CD4-positive, alpha-beta T cell treated with Interleukin-12 subunit alpha and Interleukin-12 subunit beta, for 1 hour (primary cell): ENCODE results near the gene TAS2R1.
"Not testable (repeated sequence)": the region's sequence is repeated elsewhere in the genome, so short reads cannot be mapped to it uniquely, and the experiment has no call there.

Experiments used
- DNase-seq: peaks from one replicate; pipeline ENCODE4 v3.0.0-alpha.2; 2020

The TAS2R1 gene

GRCh38 chr5:9621379-9621903 lies 8.7 kb downstream of the TAS2R1 start:
- no peak for DNase-seq

DNA sequence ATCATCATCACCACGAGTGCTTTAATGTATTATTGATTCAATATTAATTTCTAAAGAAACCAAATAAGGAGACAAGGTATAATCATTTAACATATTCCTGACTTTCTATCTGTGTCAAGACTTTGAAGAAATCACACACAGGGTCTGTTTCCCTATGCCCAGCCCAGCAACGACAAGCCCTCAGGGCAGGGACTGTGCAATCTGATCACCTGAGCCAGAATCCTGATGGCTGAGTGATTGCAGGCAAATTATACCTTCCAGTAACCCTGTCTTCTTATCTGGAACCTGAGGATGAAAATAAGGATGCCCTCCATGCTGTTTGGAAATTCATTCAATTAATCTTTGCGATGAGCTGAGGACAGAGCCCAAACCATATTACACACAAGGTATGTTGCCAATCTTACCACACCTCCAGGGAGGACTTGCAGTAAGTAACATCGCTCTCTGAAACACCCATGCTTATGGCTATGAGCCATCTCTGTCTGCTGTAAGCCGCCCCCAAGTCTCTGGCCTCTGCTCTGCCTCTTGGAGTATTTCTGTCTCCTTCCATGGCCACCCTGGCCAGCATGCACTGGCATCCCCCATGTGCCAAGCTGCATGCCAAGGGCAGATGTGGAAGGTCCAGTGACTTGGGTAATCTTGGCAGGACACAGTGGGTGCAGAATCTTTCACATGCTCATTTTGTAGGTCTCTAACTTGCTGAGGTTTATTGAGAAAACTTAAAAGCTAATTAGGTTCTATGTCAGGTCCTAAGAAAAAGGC lies 10.6 kb downstream of the TAS2R1 start:
- DNase-seq: no peak

DNA sequence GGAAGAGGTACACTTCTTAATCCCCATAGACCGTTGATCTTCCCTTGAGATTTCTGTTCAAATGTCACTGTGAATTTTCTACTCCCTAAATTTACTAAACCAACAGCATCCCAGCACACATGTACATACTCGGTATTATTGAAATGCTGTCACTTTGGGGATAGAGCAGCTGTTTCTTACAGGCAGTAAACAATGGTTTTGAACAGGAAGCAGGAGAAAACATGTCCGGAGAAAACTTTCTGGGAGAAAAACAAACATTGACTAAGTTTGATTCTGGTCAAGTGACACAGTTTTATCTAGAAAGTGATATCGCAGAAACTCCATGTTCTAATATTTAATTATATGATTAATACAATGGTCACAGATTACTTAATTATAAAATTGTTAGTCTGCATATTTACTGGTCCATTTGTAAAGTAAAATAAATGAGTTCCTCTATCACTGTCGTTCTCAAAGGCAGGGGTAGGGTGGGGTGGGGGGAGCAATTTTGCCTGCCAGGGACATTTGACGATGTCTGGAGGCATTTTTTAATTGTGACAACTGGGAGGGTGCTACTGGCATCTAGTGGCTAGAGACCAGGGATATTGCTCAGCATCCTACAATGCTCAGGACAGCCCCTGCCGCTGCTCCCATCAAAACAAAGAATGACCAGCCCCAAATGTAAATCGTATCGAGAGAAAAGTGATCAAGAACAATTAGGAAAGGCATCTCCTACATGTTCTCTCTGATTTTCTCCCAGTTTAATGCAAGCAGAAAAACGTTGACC lies 12.2 kb downstream of the TAS2R1 start:
- DNase-seq: no peak

DNA sequence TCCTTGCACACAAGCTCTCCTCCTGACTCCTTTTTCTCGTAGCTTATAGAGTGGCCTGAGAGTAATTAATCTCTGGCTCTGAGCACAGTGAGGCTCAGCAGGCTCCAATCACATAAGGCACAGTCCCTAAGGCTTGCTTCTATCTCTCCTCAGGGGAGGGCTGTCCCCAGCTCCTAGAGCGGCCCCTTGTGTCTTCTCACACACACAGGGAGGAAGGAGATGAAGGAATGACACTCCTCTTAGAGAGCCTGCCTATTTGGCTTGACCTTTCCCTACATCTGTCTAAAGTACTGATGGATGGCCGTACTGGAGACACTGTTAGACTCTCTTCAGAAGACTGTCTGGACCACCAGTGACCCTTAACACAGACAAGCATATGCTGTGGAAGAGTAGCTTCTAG lies 12.9 kb downstream of the TAS2R1 start:
- no peak for DNase-seq

GRCh38 chr5:9615331-9615730 lies 14.8 kb downstream of the TAS2R1 start:
- DNase-seq: no peak

DNA sequence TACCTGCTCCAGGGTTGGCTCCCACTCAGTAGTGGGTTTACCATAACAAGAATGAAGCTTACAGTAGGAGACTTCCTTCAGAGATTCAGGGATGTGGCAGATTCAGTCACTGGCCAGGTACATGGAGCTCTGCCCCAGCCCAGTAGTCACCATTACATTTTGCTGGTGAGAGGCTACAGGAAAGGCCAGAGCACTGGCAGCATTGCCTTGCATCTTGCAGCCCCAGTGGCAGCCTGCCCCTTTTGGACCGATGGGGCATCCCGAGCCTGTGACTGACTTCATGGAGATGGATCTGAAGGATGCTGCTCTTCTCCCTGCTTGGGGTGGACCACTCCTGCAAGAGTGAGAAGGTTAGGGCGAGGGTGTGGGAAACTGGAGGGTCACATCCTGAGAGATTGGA lies 16.8 kb downstream of the TAS2R1 start:
- DNase-seq: no peak

GRCh38 chr5:9610969-9611368 lies 19.2 kb downstream of the TAS2R1 start:
- no peak for DNase-seq

DNA sequence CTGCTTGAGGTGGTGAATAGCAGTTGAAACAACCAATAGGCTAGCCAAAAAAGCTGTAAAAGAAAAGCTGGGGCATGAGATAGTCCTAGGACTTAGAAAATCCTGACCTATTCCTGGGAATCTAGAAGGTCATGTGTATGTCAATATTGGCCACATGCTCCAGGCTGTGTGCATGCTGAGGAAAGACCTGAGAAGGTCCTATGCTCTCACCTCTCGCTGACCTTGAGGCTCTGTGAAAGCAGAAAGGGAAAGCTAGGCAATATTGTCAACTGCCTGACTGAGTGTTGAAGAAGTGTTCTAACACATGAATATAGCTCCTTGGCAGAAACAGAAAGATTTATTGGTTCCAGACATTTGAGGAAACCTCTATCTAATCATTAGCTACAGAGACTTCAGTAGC lies 19.8 kb downstream of the TAS2R1 start:
- no peak for DNase-seq

DNA sequence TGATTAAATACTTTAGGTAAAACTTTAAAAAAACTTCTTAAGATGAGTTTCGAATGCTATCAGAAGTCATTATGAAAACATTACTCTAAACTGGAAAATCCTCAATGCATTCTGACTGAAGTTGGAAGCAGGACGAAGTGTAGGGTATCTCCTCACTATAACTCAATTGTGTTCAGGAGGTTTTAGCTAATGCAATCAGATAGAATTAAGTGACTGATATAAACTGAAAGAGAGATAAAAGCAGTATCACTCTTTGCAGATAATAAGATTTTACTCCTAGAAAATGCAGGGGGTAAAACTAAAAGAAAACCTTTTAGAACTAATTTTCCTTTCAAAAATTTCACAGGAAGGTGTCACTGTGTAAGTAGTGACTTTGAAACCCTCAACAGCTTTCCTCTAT lies 22.1 kb downstream of the TAS2R1 start:
- no peak for DNase-seq

DNA sequence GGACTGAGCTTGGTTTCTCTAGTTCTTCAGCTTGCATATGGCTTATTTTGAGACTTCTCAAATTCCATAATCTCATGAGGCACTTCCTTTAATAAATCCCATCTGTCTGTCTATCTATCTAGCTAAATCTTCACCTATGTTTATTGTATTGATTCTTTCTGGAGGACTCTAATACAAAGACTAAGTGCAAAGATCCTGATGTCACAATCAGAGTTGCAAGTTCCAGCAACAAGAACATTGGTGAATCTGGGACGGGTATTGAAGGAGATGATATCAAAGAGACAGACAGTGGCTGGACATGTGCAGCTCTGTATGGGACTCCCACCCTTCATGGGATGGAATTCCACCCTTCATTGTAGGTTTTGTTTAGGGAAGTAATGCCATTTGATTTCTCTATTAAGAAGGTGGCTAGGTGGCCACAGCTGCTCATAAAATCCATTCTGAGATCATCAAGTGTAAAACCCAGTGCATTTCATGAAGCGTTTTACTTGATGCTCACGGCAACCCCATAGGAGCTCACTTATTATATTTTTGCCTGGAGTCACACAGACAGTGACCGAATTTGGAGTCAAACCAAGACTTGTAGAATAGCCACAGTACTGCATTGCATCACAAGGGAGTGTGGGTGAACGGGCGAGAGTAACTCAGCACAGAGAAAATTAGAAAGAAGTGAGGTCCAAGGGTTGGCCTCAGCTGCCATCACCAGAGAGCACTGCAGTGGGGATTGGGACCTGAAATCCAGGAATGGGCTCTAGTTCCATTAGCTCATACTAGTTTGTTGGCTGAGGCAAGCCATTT lies 24.9 kb downstream of the TAS2R1 start:
- DNase-seq: no peak

DNA sequence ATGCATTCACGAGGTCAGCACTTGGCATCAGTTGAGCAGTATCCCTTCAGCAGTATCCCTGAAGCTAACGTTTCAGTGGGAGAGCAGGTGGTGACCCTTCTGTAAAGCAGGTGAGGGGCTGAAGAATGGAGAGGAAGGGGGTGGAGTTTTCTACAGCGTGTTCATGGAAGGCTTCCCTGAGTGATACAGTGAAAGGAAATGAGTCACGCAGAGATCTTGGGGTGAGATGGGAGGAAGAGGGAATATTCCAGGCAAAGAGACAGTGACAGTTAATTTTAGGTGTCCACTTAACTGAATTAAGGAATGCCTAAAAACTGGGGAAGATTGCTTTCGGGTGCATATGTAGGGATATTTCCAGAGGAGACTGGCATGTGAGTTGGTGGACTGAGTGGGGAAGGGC lies 25.7 kb downstream of the TAS2R1 start:
- DNase-seq: no peak

- no peak for DNase-seq
Measured at GRCh38 chr5:9601055-9601739, 29.0 kb downstream of the TAS2R1 start.

DNA sequence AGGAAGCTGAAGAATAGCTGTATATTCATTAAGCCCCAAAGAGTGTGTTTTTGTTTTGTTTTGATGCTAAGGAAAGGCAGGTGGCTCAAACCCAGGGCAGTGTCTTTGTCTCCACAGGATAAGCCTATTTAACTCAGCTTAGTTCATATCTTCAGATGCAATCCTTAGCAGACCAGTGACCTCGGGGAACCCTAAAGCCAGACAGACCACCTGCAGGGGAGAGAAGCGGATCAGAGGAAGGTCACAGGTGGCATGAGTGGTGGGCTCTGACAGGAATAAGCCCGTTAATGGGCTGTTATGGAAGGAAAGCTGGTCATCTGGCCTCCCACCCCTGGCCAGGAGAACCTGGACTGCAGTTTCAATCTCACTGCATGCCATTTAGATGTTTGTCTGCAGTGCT lies 30.8 kb downstream of the TAS2R1 start:
- DNase-seq: no peak

GRCh38 chr5:9598329-9598728 lies 31.8 kb downstream of the TAS2R1 start:
- DNase-seq: not testable (repeated sequence)

DNA sequence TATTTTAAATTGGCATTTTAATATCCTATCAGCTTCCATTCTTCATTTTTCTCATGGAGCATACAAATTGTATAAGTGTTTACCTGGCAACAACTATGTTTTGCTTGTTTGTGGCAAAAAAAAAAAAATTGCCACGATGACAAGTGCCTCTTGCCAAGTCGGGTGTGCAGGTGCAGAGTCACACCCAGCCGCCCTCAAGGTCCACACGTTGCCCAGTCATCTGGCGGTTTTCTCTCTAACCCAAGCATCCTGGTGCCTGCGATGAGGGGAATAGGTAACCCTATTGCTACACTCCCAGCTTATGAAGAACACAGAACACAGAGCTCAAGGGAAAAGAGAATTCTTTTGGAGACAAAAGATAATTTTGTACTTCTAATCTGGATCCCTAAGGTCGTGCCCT lies 32.8 kb downstream of the TAS2R1 start:
- not testable (repeated sequence) for DNase-seq

DNA sequence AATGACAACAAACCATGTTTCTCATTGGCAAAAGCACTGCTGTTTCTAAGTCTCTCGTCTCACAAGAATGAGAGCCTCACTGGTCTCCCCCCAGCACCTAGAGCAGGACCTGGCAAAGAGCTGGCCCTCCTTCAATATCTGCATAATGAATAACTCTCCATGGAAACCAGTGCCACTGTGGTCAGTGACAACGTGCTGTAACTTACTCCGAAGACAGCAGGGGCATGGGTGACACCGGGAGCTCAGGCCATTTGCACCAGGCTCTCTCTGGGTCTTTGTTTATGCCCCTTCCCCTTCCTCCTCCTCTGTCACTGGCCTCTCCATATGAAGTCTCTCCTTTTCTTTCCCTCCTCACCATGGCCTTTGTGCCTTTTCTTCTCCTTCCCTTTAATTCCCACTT lies 33.3 kb downstream of the TAS2R1 start:
- no peak for DNase-seq

GRCh38 chr5:9596171-9596780 lies 33.9 kb downstream of the TAS2R1 start:
- DNase-seq: no peak

- no peak for DNase-seq
Measured at GRCh38 chr5:9594913-9595312, 35.2 kb downstream of the TAS2R1 start.

- no peak for DNase-seq
Measured at GRCh38 chr5:9589049-9589835, 40.9 kb downstream of the TAS2R1 start.

DNA sequence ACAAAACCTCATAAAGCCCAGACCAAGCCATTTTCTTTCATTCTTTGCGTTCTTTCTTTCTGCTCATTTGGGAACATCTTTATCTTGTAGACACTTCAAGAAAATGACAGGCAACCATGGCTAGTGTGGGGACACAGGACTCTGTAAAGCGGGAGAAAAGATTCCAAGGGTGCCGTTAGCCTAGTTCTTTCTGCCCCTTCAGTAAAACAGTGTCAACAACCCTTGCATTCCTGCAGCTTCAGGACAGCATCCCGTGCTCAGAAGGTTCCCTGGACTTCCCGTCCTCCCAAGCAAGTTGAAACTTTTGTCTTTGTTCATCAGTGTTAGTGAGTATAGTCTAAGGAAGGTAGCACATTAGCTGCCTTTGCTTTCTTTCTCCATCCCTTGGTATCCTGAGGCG lies 41.9 kb downstream of the TAS2R1 start:
- DNase-seq: no peak

DNA sequence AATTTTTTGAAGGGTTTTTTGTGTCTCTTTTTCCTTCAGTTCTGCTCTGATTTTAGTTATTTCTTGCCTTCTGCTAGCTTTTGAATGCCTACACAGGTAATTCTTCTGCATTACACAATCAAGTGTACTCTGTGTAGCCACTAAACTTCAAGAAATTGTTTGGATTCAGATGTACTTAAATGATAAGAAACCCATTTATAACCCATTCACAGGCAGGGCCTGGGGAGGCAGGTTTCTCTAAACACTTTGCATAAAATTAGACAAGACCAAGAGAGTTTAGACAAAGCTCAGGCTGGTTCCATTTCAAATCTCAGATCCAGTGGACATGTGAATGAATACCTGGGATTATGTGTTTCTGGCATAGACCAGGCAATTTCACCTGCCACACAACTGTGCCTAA lies 43.0 kb downstream of the TAS2R1 start:
- DNase-seq: no peak

DNA sequence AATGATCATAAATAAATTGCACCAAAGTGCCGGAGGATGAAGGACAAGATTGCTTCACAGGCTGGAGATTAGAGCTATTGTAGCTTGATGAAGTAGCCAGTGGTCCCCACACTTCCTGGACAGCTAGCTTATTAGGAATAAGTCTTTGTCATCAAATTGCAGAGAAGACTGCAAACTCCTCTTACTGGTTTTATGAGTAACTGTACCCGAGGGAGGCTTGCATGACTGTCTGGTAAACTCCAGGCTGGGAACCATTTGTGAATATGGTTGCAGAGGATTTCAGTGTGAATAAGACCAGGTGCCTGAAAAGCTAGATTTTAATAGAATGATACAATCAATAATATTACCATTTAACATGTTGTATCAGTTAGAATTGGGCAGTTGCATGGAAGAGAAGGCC lies 47.7 kb downstream of the TAS2R1 start:
- no peak for DNase-seq
